T-helper 2 cell (primary cell): Measurements from ENCODE around the gene MYOC.
"Not testable (repeated sequence)": the region's sequence is repeated elsewhere in the genome, so short reads cannot be mapped to it uniquely, and the experiment has no call there.

Source experiments
- DNase-seq, 5 experiments: peaks; one replicate each; pipeline versions ENCODE4 v3.0.0 to v3.0.0-alpha.2; 2012 to 2022

The MYOC gene

GRCh38 chr1:171646249-171646560 lies 6.3 kb downstream of the MYOC start:
- no peak for DNase-seq

- DNase-seq: no peak
These were observed 6.8 kb downstream of the MYOC start for GRCh38 chr1:171645553-171646248.

GRCh38 chr1:171644805-171645483 lies 7.5 kb downstream of the MYOC start:
- peak in 4 of 5 experiments; percentile 12 to 84 (median 36) for DNase-seq

GRCh38 chr1:171643156-171643555 lies 9.3 kb downstream of the MYOC start:
- DNase-seq: no peak

- no peak for DNase-seq
These were observed 10.3 kb downstream of the MYOC start for GRCh38 chr1:171642197-171642596.

- DNase-seq: no peak
These were observed 11.2 kb downstream of the MYOC start for GRCh38 chr1:171641076-171641864.

GRCh38 chr1:171640225-171640624 lies 12.3 kb downstream of the MYOC start:
- no peak for DNase-seq

- DNase-seq: no peak
These were observed 14.4 kb downstream of the MYOC start for GRCh38 chr1:171637928-171638576.

GRCh38 chr1:171636141-171636540 lies 16.3 kb downstream of the MYOC start:
- no peak for DNase-seq

- no peak for DNase-seq
These were observed 16.8 kb downstream of the MYOC start for GRCh38 chr1:171635661-171636060.

GRCh38 chr1:171628225-171628624 lies 24.3 kb downstream of the MYOC start:
- DNase-seq: no peak

GRCh38 chr1:171627020-171627419 lies 25.5 kb downstream of the MYOC start:
- no peak for DNase-seq

GRCh38 chr1:171625225-171625624 lies 27.3 kb downstream of the MYOC start:
- DNase-seq: no peak

- DNase-seq: no peak
These were observed 28.7 kb downstream of the MYOC start for GRCh38 chr1:171623651-171624331.

GRCh38 chr1:171622152-171622462 lies 30.4 kb downstream of the MYOC start, which contains the start of gene MYOCOS:
MYOCOS (plus strand) TSS chr1:171622243; CDS start chr1:171623884, 1,641 bp downstream.
- DNase-seq: no peak

- DNase-seq: no peak
These were observed 35.9 kb downstream of the MYOC start for GRCh38 chr1:171616586-171616985.

GRCh38 chr1:171615122-171615906 lies 37.2 kb downstream of the MYOC start:
- DNase-seq: not testable (repeated sequence)

GRCh38 chr1:171613282-171613681 lies 39.2 kb downstream of the MYOC start:
- DNase-seq: no peak

- DNase-seq: no peak
These were observed 41.2 kb downstream of the MYOC start for GRCh38 chr1:171611306-171611705.

GRCh38 chr1:171610385-171610784 lies 42.1 kb downstream of the MYOC start:
- no peak for DNase-seq

- DNase-seq: no peak
These were observed 46.0 kb downstream of the MYOC start for GRCh38 chr1:171606402-171606941.

GRCh38 chr1:171603042-171603441 lies 49.4 kb downstream of the MYOC start:
- DNase-seq: not testable (repeated sequence)
